Liver (tissue), 9 donors: ENCODE data around the gene DTNB. TPM values are rescaled to one million over a fixed set of nuclear protein-coding genes. Genes with fewer than 3 reads are reported as not detected.
"Not testable (repeated sequence)": the region's sequence is repeated elsewhere in the genome, so short reads cannot be mapped to it uniquely, and the experiment has no call there.

Experiments used
- DNase-seq: peaks from one replicate; pipeline ENCODE4 v3.0.0-alpha.2; 2017; ENCODE audit warnings: low spot score
- H3K27ac ChIP-seq, 2 donors: one replicate each; pipeline ENCODE4 v1.7.0; 2013; ENCODE audit warnings: inconsistent platforms in 2 of 2, low read length in 2 of 2, control low read depth in 1 of 2, low read depth in 1 of 2, mild to moderate bottlenecking in 1 of 2
- H3K27me3 ChIP-seq, 4 donors: one replicate each; pipeline versions ENCODE4 v1.6.1 to v1.7.0; 2013; ENCODE audit warnings: low read length in 3 of 4, inconsistent platforms in 1 of 4, mild to moderate bottlenecking in 1 of 4, moderate library complexity in 1 of 4; ENCODE audit not compliant: control insufficient read depth in 4 of 4, insufficient read depth in 4 of 4
- H3K36me3 ChIP-seq, 4 donors: one replicate each; pipeline versions ENCODE4 v1.6.1 to v1.7.0; 2013; ENCODE audit warnings: low read length in 3 of 4, mild to moderate bottlenecking in 3 of 4, low read depth in 1 of 4, moderate library complexity in 1 of 4; ENCODE audit not compliant: control insufficient read depth in 4 of 4, insufficient read depth in 3 of 4
- H3K4me1 ChIP-seq, 4 donors: one replicate each; pipeline versions ENCODE4 v1.6.1 to v1.7.0; 2013; ENCODE audit warnings: low read length in 3 of 4, mild to moderate bottlenecking in 3 of 4, moderate library complexity in 1 of 4; ENCODE audit not compliant: control insufficient read depth in 4 of 4, insufficient read depth in 4 of 4
- H3K4me3 ChIP-seq, 3 donors: one replicate each; pipeline versions ENCODE4 v1.6.1 to v1.7.0; 2013; ENCODE audit warnings: low read length in 3 of 3, control low read depth in 1 of 3, low read depth in 1 of 3, mild to moderate bottlenecking in 1 of 3
- H3K9ac ChIP-seq, 2 donors: one replicate each; pipeline ENCODE4 v1.7.0; 2013; ENCODE audit warnings: low read length in 2 of 2, mild to moderate bottlenecking in 2 of 2, moderate library complexity in 2 of 2, control low read depth in 1 of 2, low read depth in 1 of 2
- H3K9me3 ChIP-seq, 4 donors: one replicate each; pipeline versions ENCODE4 v1.6.1 to v1.7.0; 2013; ENCODE audit warnings: low read length in 3 of 4; ENCODE audit not compliant: control insufficient read depth in 4 of 4
- ATF3 ChIP-seq: IDR thresholded peaks from 2 replicates; pipeline ENCODE4 v1.6.1; 2016; ENCODE audit warnings: antibody characterized with exemption
- CTCF ChIP-seq: fragments of 150-350 bp; IDR thresholded peaks from 2 replicates; pipeline ENCODE4 v1.5.1; 2017; ENCODE audit warnings: improper control_type of control experiment, low read depth, low read length; ENCODE audit not compliant: missing input control
- EGR1 ChIP-seq, 2 donors: IDR thresholded peaks; 2 replicates each; pipeline ENCODE4 v1.6.1; 2016 to 2018; ENCODE audit warnings: antibody characterized with exemption in 2 of 2, low read depth in 2 of 2
- FOXA2 ChIP-seq: IDR thresholded peaks from 2 replicates; pipeline ENCODE4 v1.6.1; 2016; ENCODE audit warnings: antibody characterized with exemption
- GABPA ChIP-seq, 2 donors: IDR thresholded peaks in 1 of 2; conservative IDR thresholded peaks in 1 of 2; 2 replicates each; pipeline ENCODE4 v1.6.1; 2016; ENCODE audit warnings: antibody characterized with exemption in 2 of 2, mild to moderate bottlenecking in 1 of 2, moderate library complexity in 1 of 2
- HNF4A ChIP-seq, 2 donors: conservative IDR thresholded peaks; 2 replicates each; pipeline ENCODE4 v1.6.1; 2016; ENCODE audit warnings: antibody characterized with exemption in 2 of 2, mild to moderate bottlenecking in 2 of 2
- HNF4G ChIP-seq: IDR thresholded peaks from 2 replicates; pipeline ENCODE4 v1.6.1; 2016; ENCODE audit warnings: antibody characterized with exemption
- JUND ChIP-seq, 2 donors: IDR thresholded peaks; 2 replicates each; pipeline ENCODE4 v1.6.1; 2016; ENCODE audit warnings: antibody characterized with exemption in 2 of 2
- MAX ChIP-seq: IDR thresholded peaks from 2 replicates; pipeline ENCODE4 v1.6.1; 2016; ENCODE audit warnings: antibody characterized with exemption
- NR2F2 ChIP-seq: IDR thresholded peaks from 2 replicates; pipeline ENCODE4 v1.6.1; 2016; ENCODE audit warnings: antibody characterized with exemption
- RAD21 ChIP-seq, 2 donors: IDR thresholded peaks; 2 replicates each; pipeline ENCODE4 v1.6.1; 2016; ENCODE audit warnings: antibody characterized with exemption in 2 of 2, mild to moderate bottlenecking in 2 of 2
- REST ChIP-seq: IDR thresholded peaks from 2 replicates; pipeline ENCODE4 v1.6.1; 2016; ENCODE audit warnings: antibody characterized with exemption, mild to moderate bottlenecking
- RXRA ChIP-seq, 2 donors: IDR thresholded peaks; 2 replicates each; pipeline ENCODE4 v1.6.1; 2017 to 2018; ENCODE audit warnings: antibody characterized with exemption in 2 of 2, mild to moderate bottlenecking in 1 of 2
- SP1 ChIP-seq: IDR thresholded peaks from 2 replicates; pipeline ENCODE4 v1.6.1; 2018; ENCODE audit warnings: antibody characterized with exemption, mild to moderate bottlenecking
- TAF1 ChIP-seq: conservative IDR thresholded peaks from 2 replicates; pipeline ENCODE4 v1.6.1; 2016; ENCODE audit warnings: antibody characterized with exemption, mild to moderate bottlenecking
- YY1 ChIP-seq: IDR thresholded peaks from 2 replicates; pipeline ENCODE4 v1.6.1; 2016; ENCODE audit warnings: antibody characterized with exemption, mild to moderate bottlenecking
- ZBTB33 ChIP-seq: IDR thresholded peaks from 2 replicates; pipeline ENCODE4 v1.6.1; 2016; ENCODE audit warnings: antibody characterized with exemption
- WGBS: extraction: QIAGEN DNeasy Blood & Tissue Kit; methylation state at CpG from one replicate; pipeline ENCODE4 v1.1.7; 2013; 5-methylcytosine and 5-hydroxymethylcytosine counted together
- polyA plus RNA-seq, 2 donors: library from polyadenylated mRNA; stranded (reverse) in 1 of 2; unstranded in 1 of 2; fragments of 200-250 nt in 1 of 2; fragments of >200 nt in 1 of 2; fragmentation: Nextera tagmentation in 1 of 2; extraction: Ambion mirVana in 1 of 2; gene quantifications; one replicate each; pipeline versions ENCODE4 v1.2.1 to v1.2.3, GENCODE V29; 2013 to 2015
- total RNA-seq, 2 donors: library from RNA; depleted of rRNA; stranded (reverse); fragments of >200 nt; gene quantifications; one replicate each; pipeline ENCODE4 v1.2.3, GENCODE V29; 2014
- donor health status: healthy.
- donor health status: healthy.
- donor health status: healthy.
- donor health status: healthy.
- donor health status: healthy.

The DTNB gene
- total and polyA plus RNA-seq, 4 donors = 3.3 to 10.5 (median 6.4) TPM

GRCh38 chr2:25539136-25539535, 134.2 kb downstream of the DTNB start:
- Histone ChIP-seq H3K9me3 (no peaks in the 10 kb centered on the region), H3K4me3 (no peak overlapping the region), H3K9ac (no peak overlapping the region), H3K27ac (no peak overlapping the region), H3K36me3 (peaks cover 0 to 3% (median 0%) of the 10 kb centered on the region in 4 donors), H3K27me3 (no peaks in the 10 kb centered on the region), H3K4me1 (no peaks in the 10 kb centered on the region)
- TF ChIP-seq HNF4G (no peak), YY1 (no peak), GABPA (IDR thresholded peaks at IDR 0.05 in 1 of 2, conservative IDR thresholded peaks at IDR 0.05 in 1 of 2) (no peak), FOXA2 (no peak), HNF4A (conservative IDR thresholded peaks at IDR 0.05) (no peak), SP1 (no peak), REST (no peak), RAD21 (IDR thresholded peaks at IDR 0.05) (no peak), RXRA (IDR thresholded peaks at IDR 0.05) (no peak), MAX (no peak), ZBTB33 (no peak), TAF1 (no peak), NR2F2 (no peak), ATF3 (no peak), JUND (IDR thresholded peaks at IDR 0.05) (no peak), CTCF (no peak), EGR1 (IDR thresholded peaks at IDR 0.05; ENCODE audit: low read depth in 2 of 2) (no peak)
- WGBS = 93% methylated on average over 3 of the region's 3 CpGs
- DNase-seq = no peak

GRCh38 chr2:25537526-25537925, 135.9 kb downstream of the DTNB start:
- no peak overlapping the region for H3K27ac ChIP-seq
- H3K9me3 ChIP-seq = no peaks in the 10 kb centered on the region
- H3K4me3 ChIP-seq = no peak overlapping the region
- WGBS = 96% methylated on average over 2 of the region's 2 CpGs
- H3K27me3 ChIP-seq = no peaks in the 10 kb centered on the region
- TF ChIP-seq MAX = no peak
- no peak for DNase-seq
- peaks cover 0 to 3% (median 0%) of the 10 kb centered on the region in 4 donors for H3K36me3 ChIP-seq
- H3K4me1 ChIP-seq = no peaks in the 10 kb centered on the region
- H3K9ac ChIP-seq = no peak overlapping the region

GRCh38 chr2:25535411-25536289, 137.7 kb downstream of the DTNB start:
- not testable (repeated sequence) for H3K27me3 ChIP-seq, H3K9ac ChIP-seq, H3K27ac ChIP-seq, DNase-seq, H3K9me3 ChIP-seq, H3K36me3 ChIP-seq, H3K4me3 ChIP-seq, H3K4me1 ChIP-seq
- 98% methylated on average over 52 of the region's 52 CpGs for WGBS
